ENCODE results near the gene SLN. TPM values are rescaled to one million over a fixed set of nuclear protein-coding genes. Genes with fewer than 3 reads are reported as not detected.

SLN gene
- total and polyA plus RNA-seq, 10 of the 15 experiments (the other 5 are each of a cell fraction or from before 2014, with no cell fraction given) = 0.39 TPM; not detected in 9

DNA sequence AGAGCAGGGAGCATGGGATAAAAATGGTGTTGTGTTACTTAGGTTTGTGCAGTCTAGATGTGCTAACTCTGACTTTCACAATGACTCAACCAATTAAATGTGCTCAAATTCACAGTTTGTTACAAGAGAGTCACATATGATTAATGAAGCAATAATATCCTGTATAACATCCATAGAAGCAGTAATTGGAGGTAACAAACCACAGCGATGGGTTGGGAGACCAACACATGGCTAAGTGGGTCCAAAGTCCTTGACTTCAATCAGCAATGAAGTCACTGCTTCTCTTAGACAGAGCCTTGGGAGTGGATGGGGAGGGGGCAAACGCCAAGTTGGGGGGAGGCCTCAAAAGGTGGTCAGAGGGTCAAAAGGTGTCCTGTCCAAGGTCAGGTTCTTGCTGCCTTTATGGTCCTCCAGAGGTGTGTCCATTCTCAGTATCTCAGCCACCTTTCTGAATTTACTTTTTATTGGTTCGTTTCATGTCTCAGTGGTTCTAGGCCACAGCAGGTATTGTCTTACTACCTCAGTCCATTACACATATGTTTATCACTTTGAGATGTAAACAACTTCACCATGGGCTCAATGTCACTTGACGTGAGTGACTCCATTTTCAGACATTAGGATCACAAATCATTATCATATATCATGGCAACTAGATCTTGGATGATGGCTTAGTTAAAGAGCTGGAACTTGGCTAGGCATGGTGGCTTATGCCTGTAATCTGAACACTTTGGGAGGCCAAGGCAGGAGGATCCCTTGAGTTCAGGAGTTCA is 32.4 kb downstream of the SLN start (continued):
- TF ChIP-seq, protein P1, sequence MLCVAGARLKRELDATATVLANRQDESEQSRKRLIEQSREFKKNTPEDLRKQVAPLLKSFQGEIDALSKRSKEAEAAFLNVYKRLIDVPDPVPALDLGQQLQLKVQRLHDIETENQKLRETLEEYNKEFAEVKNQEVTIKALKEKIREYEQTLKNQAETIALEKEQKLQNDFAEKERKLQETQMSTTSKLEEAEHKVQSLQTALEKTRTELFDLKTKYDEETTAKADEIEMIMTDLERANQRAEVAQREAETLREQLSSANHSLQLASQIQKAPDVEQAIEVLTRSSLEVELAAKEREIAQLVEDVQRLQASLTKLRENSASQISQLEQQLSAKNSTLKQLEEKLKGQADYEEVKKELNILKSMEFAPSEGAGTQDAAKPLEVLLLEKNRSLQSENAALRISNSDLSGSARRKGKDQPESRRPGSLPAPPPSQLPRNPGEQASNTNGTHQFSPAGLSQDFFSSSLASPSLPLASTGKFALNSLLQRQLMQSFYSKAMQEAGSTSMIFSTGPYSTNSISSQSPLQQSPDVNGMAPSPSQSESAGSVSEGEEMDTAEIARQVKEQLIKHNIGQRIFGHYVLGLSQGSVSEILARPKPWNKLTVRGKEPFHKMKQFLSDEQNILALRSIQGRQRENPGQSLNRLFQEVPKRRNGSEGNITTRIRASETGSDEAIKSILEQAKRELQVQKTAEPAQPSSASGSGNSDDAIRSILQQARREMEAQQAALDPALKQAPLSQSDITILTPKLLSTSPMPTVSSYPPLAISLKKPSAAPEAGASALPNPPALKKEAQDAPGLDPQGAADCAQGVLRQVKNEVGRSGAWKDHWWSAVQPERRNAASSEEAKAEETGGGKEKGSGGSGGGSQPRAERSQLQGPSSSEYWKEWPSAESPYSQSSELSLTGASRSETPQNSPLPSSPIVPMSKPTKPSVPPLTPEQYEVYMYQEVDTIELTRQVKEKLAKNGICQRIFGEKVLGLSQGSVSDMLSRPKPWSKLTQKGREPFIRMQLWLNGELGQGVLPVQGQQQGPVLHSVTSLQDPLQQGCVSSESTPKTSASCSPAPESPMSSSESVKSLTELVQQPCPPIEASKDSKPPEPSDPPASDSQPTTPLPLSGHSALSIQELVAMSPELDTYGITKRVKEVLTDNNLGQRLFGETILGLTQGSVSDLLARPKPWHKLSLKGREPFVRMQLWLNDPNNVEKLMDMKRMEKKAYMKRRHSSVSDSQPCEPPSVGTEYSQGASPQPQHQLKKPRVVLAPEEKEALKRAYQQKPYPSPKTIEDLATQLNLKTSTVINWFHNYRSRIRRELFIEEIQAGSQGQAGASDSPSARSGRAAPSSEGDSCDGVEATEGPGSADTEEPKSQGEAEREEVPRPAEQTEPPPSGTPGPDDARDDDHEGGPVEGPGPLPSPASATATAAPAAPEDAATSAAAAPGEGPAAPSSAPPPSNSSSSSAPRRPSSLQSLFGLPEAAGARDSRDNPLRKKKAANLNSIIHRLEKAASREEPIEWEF (IDR thresholded peaks at IDR 0.05; ENCODE audit: insufficient replicate concordance, low read depth, low read length) = no peak
- TF ChIP-seq NFYA (IDR thresholded peaks at IDR 0.05; ENCODE audit: borderline replicate concordance, low read depth, low read length) = no peak
- TF ChIP-seq ASH2L (IDR thresholded peaks at IDR 0.05; ENCODE audit: borderline replicate concordance, low read depth) = no peak
- TF ChIP-seq SIN3A (IDR thresholded peaks at IDR 0.05; ENCODE audit: low read depth, low read length) = no peak
- no peak for TF ChIP-seq SPI1 (IDR thresholded peaks at IDR 0.05; ENCODE audit: borderline replicate concordance, insufficient read depth, low read depth, low read length)
- TF ChIP-seq, protein P2, sequence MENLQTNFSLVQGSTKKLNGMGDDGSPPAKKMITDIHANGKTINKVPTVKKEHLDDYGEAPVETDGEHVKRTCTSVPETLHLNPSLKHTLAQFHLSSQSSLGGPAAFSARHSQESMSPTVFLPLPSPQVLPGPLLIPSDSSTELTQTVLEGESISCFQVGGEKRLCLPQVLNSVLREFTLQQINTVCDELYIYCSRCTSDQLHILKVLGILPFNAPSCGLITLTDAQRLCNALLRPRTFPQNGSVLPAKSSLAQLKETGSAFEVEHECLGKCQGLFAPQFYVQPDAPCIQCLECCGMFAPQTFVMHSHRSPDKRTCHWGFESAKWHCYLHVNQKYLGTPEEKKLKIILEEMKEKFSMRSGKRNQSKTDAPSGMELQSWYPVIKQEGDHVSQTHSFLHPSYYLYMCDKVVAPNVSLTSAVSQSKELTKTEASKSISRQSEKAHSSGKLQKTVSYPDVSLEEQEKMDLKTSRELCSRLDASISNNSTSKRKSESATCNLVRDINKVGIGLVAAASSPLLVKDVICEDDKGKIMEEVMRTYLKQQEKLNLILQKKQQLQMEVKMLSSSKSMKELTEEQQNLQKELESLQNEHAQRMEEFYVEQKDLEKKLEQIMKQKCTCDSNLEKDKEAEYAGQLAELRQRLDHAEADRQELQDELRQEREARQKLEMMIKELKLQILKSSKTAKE (IDR thresholded peaks at IDR 0.05; ENCODE audit: low read depth, poor library complexity, severe bottlenecking) = peak; percentile 75
- no peak for TF ChIP-seq TCF12 (IDR thresholded peaks at IDR 0.05; ENCODE audit: low read depth, low read length)
- TF ChIP-seq IKZF1 (conservative IDR thresholded peaks at IDR 0.05) = peak; percentile 98
- TF ChIP-seq KAT2A (conservative IDR thresholded peaks at IDR 0.05; ENCODE audit: control insufficient read depth, low read depth, low read length) = no peak
- TF ChIP-seq, protein P3, sequence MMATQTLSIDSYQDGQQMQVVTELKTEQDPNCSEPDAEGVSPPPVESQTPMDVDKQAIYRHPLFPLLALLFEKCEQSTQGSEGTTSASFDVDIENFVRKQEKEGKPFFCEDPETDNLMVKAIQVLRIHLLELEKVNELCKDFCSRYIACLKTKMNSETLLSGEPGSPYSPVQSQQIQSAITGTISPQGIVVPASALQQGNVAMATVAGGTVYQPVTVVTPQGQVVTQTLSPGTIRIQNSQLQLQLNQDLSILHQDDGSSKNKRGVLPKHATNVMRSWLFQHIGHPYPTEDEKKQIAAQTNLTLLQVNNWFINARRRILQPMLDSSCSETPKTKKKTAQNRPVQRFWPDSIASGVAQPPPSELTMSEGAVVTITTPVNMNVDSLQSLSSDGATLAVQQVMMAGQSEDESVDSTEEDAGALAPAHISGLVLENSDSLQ (IDR thresholded peaks at IDR 0.05) = peak; percentile 70; the same call in 1 of the 2 replicates
- TF ChIP-seq PAX5 (IDR thresholded peaks at IDR 0.05; ENCODE audit: borderline replicate concordance, low read depth, low read length) = no peak
- peak; percentile 69 for TF ChIP-seq SMAD1 (IDR thresholded peaks at IDR 0.05; ENCODE audit: low read depth, partially characterized antibody)
- TF ChIP-seq ZNF207 (IDR thresholded peaks at IDR 0.05; ENCODE audit: borderline replicate concordance) = no peak; the same call in 1 of the 2 replicates
- 0 out of 2 replicates have a peak, but pooled peaks have one; percentile 48 for TF ChIP-seq PRDM15 (CRISPR knock-in tag; IDR thresholded peaks at IDR 0.05)
- TF ChIP-seq ZSCAN29 (IDR thresholded peaks at IDR 0.05) = 0 out of 2 replicates have a peak, but pooled peaks have one; percentile 56
- TF ChIP-seq GATAD2B (conservative IDR thresholded peaks at IDR 0.05; ENCODE audit: low read depth) = peak; percentile 75
- no peak for TF ChIP-seq LARP7 (IDR thresholded peaks at IDR 0.05)

All from GM12878 (cell line).